Spleen (tissue), 11 donors: Measurements from ENCODE around the gene OPHN1. TPM values are rescaled to one million over a fixed set of nuclear protein-coding genes. Genes with fewer than 3 reads are reported as not detected.

Experiments
- DNase-seq: peaks from one replicate; pipeline ENCODE4 v3.0.0-alpha.2; 2020
- H3K27ac ChIP-seq, 8 donors: fragments of 200-600 bp; sonication (generic) in 7 of 8; 1 replicate in 4 of 8; 2 replicates in 4 of 8; pipeline versions ENCODE4 v1.5.0 to v1.8.0; 2016 to 2021; ENCODE audit warnings: inconsistent platforms in 4 of 8, mild to moderate bottlenecking in 4 of 8, moderate library complexity in 1 of 8
- H3K27me3 ChIP-seq, 7 donors: fragments of 200-600 bp; sonication (generic) in 6 of 7; replicated peaks in 1 of 7; 1 replicate in 4 of 7; 2 replicates in 3 of 7; pipeline versions ENCODE4 v1.5.0 to v1.8.0; 2016 to 2021; ENCODE audit warnings: inconsistent platforms in 3 of 7, mild to moderate bottlenecking in 1 of 7
- H3K36me3 ChIP-seq, 6 donors: fragments of 200-600 bp; sonication (generic) in 5 of 6; 1 replicate in 4 of 6; 2 replicates in 2 of 6; pipeline versions ENCODE4 v1.5.0 to v1.8.0; 2016 to 2021; ENCODE audit warnings: inconsistent platforms in 2 of 6
- H3K4me1 ChIP-seq, 6 donors: fragments of 200-600 bp; sonication (generic) in 5 of 6; 1 replicate in 3 of 6; 2 replicates in 3 of 6; pipeline versions ENCODE4 v1.5.0 to v1.8.0; 2016 to 2021; ENCODE audit warnings: inconsistent platforms in 3 of 6
- H3K4me3 ChIP-seq, 8 donors: fragments of 200-600 bp; sonication (generic) in 7 of 8; 1 replicate in 4 of 8; 2 replicates in 4 of 8; pipeline versions ENCODE4 v1.5.0 to v1.8.0; 2016 to 2021; ENCODE audit warnings: inconsistent platforms in 4 of 8, mild to moderate bottlenecking in 4 of 8, moderate library complexity in 2 of 8
- H3K9me3 ChIP-seq, 8 donors: fragments of 200-600 bp; sonication (generic) in 7 of 8; 1 replicate in 4 of 8; 2 replicates in 4 of 8; pipeline versions ENCODE4 v1.5.0 to v1.8.0; 2016 to 2021; ENCODE audit warnings: inconsistent platforms in 4 of 8
- POLR2A ChIP-seq, 3 donors: fragments of 450-650 bp; IDR thresholded peaks; one replicate each; pipeline ENCODE4 v1.5.1; 2017; ENCODE audit warnings: antibody characterized with exemption in 3 of 3, mild to moderate bottlenecking in 1 of 3
- POLR2AphosphoS5 ChIP-seq, 3 donors: sonication (generic); formaldehyde crosslinking; IDR thresholded peaks; one replicate each; pipeline ENCODE4 v1.5.1; 2017; ENCODE audit warnings: antibody characterized with exemption in 3 of 3
- WGBS, 5 donors: extraction: QIAGEN DNeasy Blood & Tissue Kit in 3 of 5; methylation state at CpG; one replicate each; pipeline versions ENCODE4 v1.1.5 to v1.1.7; 2013 to 2018; 5-methylcytosine and 5-hydroxymethylcytosine counted together
- intact Hi-C: fragments of 100-400 bp; cut with DNase I; formaldehyde crosslinking; loops from one replicate; pipeline ENCODE4 v1.15.0; 2023; ENCODE audit warnings: low total_unique reads
- polyA plus RNA-seq, 3 donors: library from polyadenylated mRNA; stranded (reverse); fragments of 200-250 nt; gene quantifications; one replicate each; pipeline ENCODE4 v1.2.1, GENCODE V29; 2013
- total RNA-seq, 7 donors: library from RNA; depleted of rRNA in 3 of 7; stranded (reverse); fragments of >200 nt in 3 of 7; fragmentation: NEBNext Ultra II Directional in 4 of 7; extraction: Animal tissue kit (Norgen Biotek cat#: 25700) in 4 of 7; gene quantifications; one replicate each; pipeline versions ENCODE4 v1.1.0 to v1.2.1, GENCODE V29; 2016 to 2021
- TF ChIP-seq, protein P1 (sequence below), 11 experiments: fragments of 200-600 bp in 7 of 11; fragments of 450-650 bp in 4 of 11; sonication (generic) in 4 of 11; IDR thresholded peaks in 8 of 11; conservative IDR thresholded peaks in 3 of 11; 1 replicate in 7 of 11; 2 replicates in 4 of 11; pipeline versions ENCODE4 v1.4.0 to v1.8.0; 2016 to 2021; ENCODE audit warnings: antibody characterized with exemption in 11 of 11, inconsistent platforms in 4 of 11, mild to moderate bottlenecking in 1 of 11
- donor health status: healthy with polysubstance abuse.
- donor health status: DM: no; HTN: no; CAD: no; lungs with moderate emphysema.
- donor health status: DM: no; HTN: no; CAD: no.
- donor health status: Bipolar disorder and iron deficiency.
- donor health status: healthy.
- donor health status: DM: no; HTN: no; CAD: no.
- donor health status: DM: yes; HTN: yes; CAD: no.

OPHN1 gene
- total and polyA plus RNA-seq, 10 donors, result 0.20 to 4.6 (median 3.1) TPM

DNA sequence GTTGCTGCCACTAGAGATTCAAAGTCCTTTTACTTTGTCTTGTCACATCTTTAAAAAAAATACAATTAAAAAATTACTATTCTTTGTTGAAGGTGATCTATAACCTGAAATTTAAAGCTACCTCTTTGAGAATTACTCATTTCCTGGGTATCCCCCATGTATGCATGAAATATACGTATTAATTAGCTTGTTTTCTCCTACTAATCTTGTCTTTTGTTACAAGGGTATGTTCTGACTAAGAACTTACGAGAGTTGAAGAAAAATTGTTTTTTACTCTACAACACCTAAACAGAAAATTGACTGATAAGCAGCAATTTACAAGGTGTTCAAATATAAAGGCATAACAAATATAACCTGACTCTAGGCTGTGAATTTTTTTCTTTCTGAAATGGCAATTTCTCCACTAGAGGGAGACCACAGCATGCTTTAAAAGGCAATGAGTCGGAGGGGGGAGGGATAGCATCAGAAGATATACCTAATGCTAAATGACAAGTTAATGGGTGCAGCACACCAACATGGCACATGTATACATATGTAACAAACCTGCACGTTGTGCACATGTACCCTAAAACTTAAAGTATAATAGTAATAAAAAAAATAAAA, 249.6 kb downstream of the OPHN1 start:
- Histone ChIP-seq H3K4me1 (no peaks in the 10 kb centered on the region), H3K36me3 (no peaks in the 10 kb centered on the region), H3K9me3 (no peaks in the 10 kb centered on the region), H3K27ac (no peak overlapping the region), H3K27me3 (peaks cover 0 to 11% (median 0%) of the 10 kb centered on the region in 7 donors), H3K4me3 (no peak overlapping the region)
- TF ChIP-seq, protein P1, sequence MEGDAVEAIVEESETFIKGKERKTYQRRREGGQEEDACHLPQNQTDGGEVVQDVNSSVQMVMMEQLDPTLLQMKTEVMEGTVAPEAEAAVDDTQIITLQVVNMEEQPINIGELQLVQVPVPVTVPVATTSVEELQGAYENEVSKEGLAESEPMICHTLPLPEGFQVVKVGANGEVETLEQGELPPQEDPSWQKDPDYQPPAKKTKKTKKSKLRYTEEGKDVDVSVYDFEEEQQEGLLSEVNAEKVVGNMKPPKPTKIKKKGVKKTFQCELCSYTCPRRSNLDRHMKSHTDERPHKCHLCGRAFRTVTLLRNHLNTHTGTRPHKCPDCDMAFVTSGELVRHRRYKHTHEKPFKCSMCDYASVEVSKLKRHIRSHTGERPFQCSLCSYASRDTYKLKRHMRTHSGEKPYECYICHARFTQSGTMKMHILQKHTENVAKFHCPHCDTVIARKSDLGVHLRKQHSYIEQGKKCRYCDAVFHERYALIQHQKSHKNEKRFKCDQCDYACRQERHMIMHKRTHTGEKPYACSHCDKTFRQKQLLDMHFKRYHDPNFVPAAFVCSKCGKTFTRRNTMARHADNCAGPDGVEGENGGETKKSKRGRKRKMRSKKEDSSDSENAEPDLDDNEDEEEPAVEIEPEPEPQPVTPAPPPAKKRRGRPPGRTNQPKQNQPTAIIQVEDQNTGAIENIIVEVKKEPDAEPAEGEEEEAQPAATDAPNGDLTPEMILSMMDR (IDR thresholded peaks at IDR 0.05 in 8 of 11, conservative IDR thresholded peaks at IDR 0.05 in 3 of 11), result peak in 1 of 11 experiments; percentile 20
- no peak for TF ChIP-seq POLR2A (IDR thresholded peaks at IDR 0.05)
- TF ChIP-seq POLR2AphosphoS5 (IDR thresholded peaks at IDR 0.05), result no peak
- DNase-seq, result no peak
- intact Hi-C loops, result no loop called here
- 35 to 58% (median 48%) methylated on average over 3 to 4 of the region's 4 CpGs for WGBS, 5 donors

DNA sequence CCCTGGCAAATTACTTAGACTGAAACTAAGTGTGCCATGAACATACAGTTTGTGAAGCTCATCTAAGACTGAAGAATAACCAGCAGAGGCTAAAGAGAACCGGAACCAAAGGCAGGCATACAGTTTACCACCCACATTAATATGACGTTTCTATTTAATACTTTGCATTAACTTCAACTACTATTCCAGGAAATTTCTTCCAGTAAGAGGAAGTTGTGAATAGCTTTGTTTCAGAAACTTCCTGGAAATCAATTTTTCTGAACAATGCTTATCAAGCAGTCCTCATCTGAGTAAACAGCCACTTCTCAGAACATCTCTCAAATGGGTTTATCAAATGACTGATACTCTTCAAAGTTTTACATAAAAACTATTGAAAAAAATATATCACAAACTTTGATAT, 252.7 kb downstream of the OPHN1 start:
- Histone ChIP-seq H3K4me3 (no peak overlapping the region), H3K27ac (no peak overlapping the region), H3K27me3 (peaks cover 0 to 11% (median 0%) of the 10 kb centered on the region in 7 donors), H3K4me1 (no peaks in the 10 kb centered on the region), H3K36me3 (no peaks in the 10 kb centered on the region), H3K9me3 (no peaks in the 10 kb centered on the region)
- no peak for DNase-seq
- WGBS, 5 donors, result 40 to 54% (median 52%) methylated on average over 2 of the region's 2 CpGs
- intact Hi-C loops, result no loop called here
- TF ChIP-seq, protein P1 (IDR thresholded peaks at IDR 0.05 in 8 of 11, conservative IDR thresholded peaks at IDR 0.05 in 3 of 11), result no peak
- TF ChIP-seq POLR2AphosphoS5 (IDR thresholded peaks at IDR 0.05) (no peak), POLR2A (IDR thresholded peaks at IDR 0.05) (no peak)

DNA sequence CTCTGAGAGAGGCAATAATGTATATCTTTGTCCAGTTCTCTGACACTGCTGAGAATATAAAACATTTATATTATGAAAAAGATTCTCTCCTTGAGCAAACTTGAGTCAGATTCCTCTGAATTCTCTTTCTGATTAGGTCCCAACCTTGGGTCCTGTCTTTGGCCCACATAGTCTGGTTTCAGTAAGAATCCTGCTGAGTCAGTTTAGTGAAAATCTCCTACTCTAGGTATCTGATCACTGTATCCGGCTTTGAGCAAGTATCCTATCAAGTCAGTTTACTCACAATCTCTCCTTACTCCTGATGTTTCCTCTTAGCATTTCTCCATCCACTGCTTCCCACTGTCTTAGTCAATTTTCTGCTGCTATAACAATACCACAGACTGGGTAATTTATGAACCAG, 253.9 kb downstream of the OPHN1 start:
- H3K27me3 ChIP-seq, result peaks cover 0 to 11% (median 0%) of the 10 kb centered on the region in 7 donors
- H3K4me1 ChIP-seq, result no peaks in the 10 kb centered on the region
- WGBS, 5 donors, result 81 to 100% (median 93%) methylated on average over 1 of the region's 1 CpG
- no peak for DNase-seq
- no peaks in the 10 kb centered on the region for H3K9me3 ChIP-seq
- intact Hi-C loops, result no loop called here
- no peak overlapping the region for H3K27ac ChIP-seq
- H3K36me3 ChIP-seq, result no peaks in the 10 kb centered on the region
- TF ChIP-seq POLR2AphosphoS5 (IDR thresholded peaks at IDR 0.05), result no peak
- no peak for TF ChIP-seq POLR2A (IDR thresholded peaks at IDR 0.05)
- TF ChIP-seq, protein P1 (IDR thresholded peaks at IDR 0.05 in 8 of 11, conservative IDR thresholded peaks at IDR 0.05 in 3 of 11), result no peak
- H3K4me3 ChIP-seq, result no peak overlapping the region

DNA sequence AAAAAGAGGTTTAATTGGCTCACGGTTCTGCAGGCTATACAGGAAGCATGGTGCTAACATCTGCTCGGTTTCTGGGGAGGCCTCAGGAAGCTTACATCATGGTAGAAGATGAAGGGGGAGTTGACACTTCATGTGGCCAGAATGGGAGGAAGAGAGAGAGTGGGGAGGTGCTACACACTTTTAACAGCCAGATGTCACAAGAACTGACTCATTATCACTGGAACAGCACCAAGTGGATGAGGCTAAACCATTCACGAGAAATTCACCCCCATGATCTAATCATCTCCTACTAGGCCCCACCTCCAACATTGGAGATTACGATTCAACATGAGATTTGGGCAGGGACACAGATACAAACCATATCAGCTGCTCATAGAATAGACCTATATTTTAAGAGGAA, 255.8 kb downstream of the OPHN1 start:
- peaks cover 0 to 5% (median 0%) of the 10 kb centered on the region in 7 donors for H3K27me3 ChIP-seq
- no peaks in the 10 kb centered on the region for H3K36me3 ChIP-seq
- DNase-seq, result no peak
- no peaks in the 10 kb centered on the region for H3K4me1 ChIP-seq
- H3K27ac ChIP-seq, result no peak overlapping the region
- H3K4me3 ChIP-seq, result no peak overlapping the region
- 46 to 70% (median 59%) methylated on average over 4 of the region's 4 CpGs for WGBS, 5 donors
- intact Hi-C loops, result no loop called here
- TF ChIP-seq, protein P1 (IDR thresholded peaks at IDR 0.05 in 8 of 11, conservative IDR thresholded peaks at IDR 0.05 in 3 of 11), result no peak
- TF ChIP-seq POLR2A (IDR thresholded peaks at IDR 0.05) (no peak), POLR2AphosphoS5 (IDR thresholded peaks at IDR 0.05) (no peak)
- no peaks in the 10 kb centered on the region for H3K9me3 ChIP-seq
